Glomerular visceral epithelial cell (primary cell): ENCODE results near the gene SPATA6L.
"Not testable (repeated sequence)": the region's sequence is repeated elsewhere in the genome, so short reads cannot be mapped to it uniquely, and the experiment has no call there.

Experiments used
- DNase-seq: peaks from one replicate; pipeline ENCODE4 v3.0.0-alpha.2; 2016; ENCODE audit errors: extremely low spot score

Gene SPATA6L

GRCh38 chr9:4677392-4677791 lies 11.1 kb upstream of the SPATA6L start:
- no peak for DNase-seq

GRCh38 chr9:4674783-4675182 lies 8.5 kb upstream of the SPATA6L start:
- DNase-seq = no peak

- no peak for DNase-seq
Measured at GRCh38 chr9:4671737-4672136, 5.5 kb upstream of the SPATA6L start.

GRCh38 chr9:4670591-4670990 lies 4.3 kb upstream of the SPATA6L start:
- DNase-seq = no peak

DNA sequence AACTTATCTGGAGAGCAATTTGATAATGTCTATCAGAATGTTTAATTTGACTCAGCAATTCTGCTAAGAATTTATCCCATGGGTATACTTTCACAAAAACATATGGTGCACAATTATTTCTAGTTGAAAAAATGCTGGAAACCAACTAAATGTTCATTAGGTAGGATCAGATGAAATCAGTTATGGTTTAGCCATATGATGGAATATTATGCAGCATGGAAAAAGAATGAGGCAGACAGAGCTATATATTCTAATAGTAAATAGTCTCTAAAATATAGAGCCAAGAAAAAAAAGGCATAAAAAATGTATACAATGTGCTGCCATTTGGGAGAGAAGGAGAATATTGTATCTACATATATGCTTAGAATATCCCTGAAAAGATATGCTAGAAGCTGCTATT lies 3.6 kb upstream of the SPATA6L start:
- no peak for DNase-seq

- DNase-seq = no peak
Measured at GRCh38 chr9:4668604-4669003, 2.3 kb upstream of the SPATA6L start.

DNA sequence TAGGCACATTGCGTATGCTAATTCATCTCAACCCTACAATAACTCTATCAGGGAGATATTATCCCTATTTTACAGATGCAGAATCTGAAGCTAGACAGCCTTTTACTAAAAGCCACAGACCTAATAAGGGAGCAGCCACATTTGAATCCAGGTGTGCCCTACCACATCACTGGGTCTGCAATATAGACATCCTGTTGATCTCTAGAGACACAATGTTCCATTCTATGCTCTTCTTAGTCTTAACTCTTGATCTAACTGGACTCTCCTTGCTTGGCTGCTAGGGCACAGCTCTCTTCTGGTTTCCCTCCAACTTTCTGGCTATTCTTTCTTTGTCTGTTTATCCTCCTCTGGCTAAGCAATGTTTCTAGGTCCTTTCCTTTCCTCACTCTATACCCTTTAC lies 1.4 kb upstream of the SPATA6L start:
- no peak for DNase-seq

DNA sequence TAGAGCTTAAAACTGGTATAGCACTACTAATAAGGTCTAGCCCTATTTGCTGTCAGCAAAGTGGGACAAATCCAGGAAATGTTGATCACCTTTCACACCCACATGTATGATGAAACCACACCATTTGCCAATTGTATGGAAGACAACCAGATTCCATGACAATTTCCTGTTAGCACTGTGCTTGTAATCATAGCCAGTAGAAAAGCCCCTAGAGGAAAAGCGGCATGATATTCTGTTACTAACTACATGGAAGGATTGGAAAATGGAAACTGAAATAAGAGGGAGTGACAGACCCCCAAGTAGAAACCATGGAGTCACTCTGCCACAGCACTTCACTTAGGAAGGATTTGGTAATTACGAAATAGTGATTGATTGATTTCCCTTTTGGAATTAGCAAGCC lies 923 bp downstream of the SPATA6L start:
- no peak for DNase-seq

DNA sequence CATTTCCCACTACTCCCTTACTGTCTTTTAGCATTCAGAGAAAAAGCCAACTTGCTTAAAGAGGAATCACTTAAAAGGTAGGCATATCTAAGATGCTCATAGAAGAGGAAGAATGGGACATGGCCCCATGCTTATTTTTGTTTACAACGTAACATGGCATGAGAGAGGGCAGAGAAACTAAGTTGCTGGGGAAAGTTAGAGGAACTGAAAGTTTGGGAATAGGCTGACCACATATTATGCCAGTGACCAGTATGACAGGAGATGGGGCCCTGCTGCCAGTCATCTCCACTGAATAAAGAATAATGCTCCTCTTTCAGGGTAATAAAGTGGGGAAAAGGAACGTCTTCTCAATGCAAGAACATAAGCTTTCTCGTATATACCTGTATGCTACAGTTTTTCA lies 2.3 kb downstream of the SPATA6L start:
- no peak for DNase-seq

DNA sequence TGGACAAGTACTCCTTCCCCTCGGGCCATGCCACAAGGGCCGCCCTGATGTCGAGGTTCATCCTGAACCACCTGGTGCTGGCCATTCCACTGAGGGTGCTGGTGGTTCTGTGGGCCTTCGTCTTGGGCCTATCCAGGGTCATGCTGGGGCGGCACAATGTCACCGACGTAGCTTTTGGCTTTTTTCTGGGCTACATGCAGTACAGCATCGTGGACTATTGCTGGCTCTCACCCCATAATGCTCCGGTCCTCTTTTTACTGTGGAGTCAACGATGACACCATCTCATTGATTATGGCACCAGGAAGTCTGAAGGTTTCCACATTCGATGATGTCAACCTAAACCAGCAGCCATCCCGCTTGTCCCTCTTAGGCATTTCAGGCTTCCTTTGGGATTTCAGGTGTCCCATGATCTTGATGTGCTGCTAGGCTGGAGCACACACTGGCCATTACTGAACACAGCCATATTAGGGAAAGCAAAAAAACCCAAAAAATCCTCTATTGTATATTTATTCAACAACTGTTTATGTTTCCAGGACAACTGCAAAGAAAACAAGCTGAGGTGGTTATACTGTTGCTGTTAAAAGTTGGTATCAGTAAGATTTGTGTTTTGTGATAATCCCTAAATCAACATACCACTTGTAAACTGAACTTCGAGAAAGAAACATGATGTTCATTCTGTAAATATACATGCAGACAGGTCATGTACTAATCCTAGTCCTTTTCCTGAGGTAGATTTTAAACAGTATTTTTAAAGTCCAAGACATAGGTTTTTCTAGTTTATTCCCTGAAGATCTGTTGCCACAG lies 3.1 kb downstream of the SPATA6L start:
- no peak for DNase-seq

GRCh38 chr9:4662108-4662988 lies 3.9 kb downstream of the SPATA6L start, which contains the start of gene PLPP6:
Gene PLPP6 (plus strand): TSS chr9:4662294. CDS start chr9:4662376, 82 bp downstream.
- peak; percentile 89 for DNase-seq

DNA sequence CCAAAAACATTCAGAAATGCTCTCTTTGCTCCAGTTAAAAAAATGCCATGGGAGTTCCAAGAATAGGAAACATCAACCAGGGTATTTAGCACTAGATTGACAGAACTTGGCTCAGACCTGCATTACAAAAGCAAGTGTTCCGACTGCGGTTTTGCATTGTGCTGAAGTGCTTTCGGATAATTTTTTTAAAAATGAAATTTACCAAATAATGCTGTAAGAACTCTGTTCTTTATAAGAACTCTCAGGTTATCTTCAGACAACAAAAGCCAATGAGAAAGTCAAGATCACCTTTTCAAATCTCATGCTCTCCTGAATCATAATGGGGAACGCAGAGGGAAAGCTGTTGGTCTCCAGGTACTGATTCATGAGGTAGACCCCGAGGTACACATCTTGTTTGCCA lies 4.7 kb downstream of the SPATA6L start:
- DNase-seq = no peak

- DNase-seq = no peak
Measured at GRCh38 chr9:4661165-4661564, 5.1 kb downstream of the SPATA6L start.

DNA sequence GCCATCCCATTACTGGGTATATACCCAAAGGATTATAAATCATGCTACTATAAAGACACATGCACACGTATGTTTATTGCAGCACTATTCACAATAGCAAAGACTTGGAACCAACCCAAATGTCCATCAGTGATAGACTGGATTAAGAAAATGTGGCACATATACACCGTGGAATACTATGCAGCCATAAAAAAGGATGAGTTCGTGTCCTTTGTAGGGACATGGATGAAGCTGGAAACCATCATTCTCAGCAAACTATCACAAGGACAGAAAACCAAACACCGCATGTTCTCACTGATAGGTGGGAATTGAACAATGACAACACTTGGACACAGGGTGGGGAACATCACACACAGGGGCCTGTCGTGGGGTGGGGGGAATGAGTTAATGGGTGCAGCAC lies 5.6 kb downstream of the SPATA6L start:
- not testable (repeated sequence) for DNase-seq

DNA sequence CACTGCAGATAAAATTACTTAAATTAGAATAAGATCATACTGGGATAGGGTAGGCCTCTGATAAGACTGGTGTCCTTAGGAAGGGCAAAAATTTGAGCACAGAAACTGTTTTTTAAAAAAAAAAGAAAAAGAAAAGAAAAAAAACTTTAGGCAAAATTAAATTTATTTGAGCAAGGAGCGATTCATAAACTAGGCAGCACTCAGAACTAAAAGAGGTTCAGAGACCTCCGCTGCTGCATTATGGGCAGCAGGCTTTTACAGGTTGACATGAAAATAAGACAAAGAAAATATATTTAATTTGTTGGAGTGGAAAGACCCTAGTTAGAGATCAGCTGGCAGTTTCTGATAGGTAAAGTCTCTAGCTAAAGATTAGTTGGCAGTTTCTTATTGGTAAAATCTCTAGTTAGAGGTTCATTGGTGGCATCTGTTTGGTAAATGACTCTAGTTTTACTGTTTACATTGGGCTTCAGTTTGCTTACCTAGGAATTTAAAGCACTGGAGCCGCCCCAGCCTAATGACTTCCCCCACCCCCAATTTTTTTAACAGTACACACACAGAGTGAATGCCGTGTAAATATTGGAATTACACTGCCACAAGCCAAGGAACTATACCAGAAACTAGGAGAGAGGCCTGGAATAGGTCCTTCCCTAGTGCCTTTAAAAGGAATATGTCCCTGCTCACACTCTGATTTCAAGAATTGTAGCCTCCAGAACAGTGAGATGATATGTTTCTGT lies 8.7 kb downstream of the SPATA6L start:
- DNase-seq = no peak

GRCh38 chr9:4656621-4657020 lies 9.7 kb downstream of the SPATA6L start:
- no peak for DNase-seq

- DNase-seq = not testable (repeated sequence)
Measured at GRCh38 chr9:4656196-4656595, 10.1 kb downstream of the SPATA6L start.

DNA sequence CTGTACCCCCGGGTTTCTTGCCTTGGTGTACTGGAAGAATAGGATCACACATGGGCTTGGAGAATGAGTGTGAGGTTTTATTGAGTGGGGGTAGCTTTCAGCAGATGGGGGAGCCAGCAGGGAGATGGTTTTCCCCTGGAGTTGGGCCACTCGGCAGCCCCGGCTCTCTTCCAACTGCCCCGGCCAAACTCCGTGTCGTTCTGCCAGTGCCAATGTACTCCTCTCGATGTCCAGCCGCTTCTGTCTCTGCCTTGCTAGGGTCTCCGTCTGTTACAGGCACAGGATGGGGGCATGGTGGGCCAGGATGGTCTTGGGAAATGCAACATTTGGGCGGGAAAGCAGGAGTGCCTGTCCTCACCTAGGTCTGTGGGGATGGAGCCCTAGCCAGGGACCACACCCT lies 11.7 kb downstream of the SPATA6L start:
- no peak for DNase-seq

- no peak for DNase-seq
Measured at GRCh38 chr9:4654084-4654483, 12.2 kb downstream of the SPATA6L start.

GRCh38 chr9:4642351-4642750 lies 23.9 kb downstream of the SPATA6L start:
- DNase-seq = no peak

GRCh38 chr9:4640027-4640426 lies 26.3 kb downstream of the SPATA6L start:
- peak; percentile 42 for DNase-seq

- DNase-seq = no peak
Measured at GRCh38 chr9:4639420-4639819, 26.9 kb downstream of the SPATA6L start.
